ELF-1 (cell line): Measurements from ENCODE around the gene IGFL3.
"Not testable (repeated sequence)": the region's sequence is repeated elsewhere in the genome, so short reads cannot be mapped to it uniquely, and the experiment has no call there.

Source experiments
- DNase-seq: peaks from one replicate; pipeline ENCODE4 v3.0.0-alpha.2; 2016; ENCODE audit warnings: low read depth, low spot score

The IGFL3 gene

DNA sequence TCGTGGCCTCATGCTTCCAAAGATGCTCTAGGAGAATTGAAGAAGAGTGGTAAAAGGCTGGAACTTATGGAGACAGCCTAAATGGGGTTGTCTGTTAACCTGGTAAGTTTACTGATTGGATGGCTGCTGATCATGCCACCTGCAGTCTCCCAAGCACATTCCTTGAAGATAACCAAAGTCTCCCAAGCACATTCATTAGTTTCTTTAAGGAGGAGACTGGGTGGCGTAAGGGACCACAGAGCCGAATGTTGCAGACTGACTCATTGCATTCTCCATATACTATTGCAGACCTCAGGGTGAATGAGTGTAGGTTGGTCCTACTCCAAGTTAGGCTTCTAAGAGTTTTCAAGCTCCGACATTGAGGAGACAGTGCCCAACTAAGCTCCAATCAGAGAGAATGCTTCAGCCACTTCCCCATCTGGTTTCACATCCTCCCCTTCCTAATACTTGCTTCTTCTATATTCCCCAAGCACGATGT lies at the start of gene IGFL3:
TSS of gene IGFL3 (minus strand) at position 51 of the 478 bp plus-strand sequence. CDS start at position 12, 39 bp downstream.
- DNase-seq: no peak

DNA sequence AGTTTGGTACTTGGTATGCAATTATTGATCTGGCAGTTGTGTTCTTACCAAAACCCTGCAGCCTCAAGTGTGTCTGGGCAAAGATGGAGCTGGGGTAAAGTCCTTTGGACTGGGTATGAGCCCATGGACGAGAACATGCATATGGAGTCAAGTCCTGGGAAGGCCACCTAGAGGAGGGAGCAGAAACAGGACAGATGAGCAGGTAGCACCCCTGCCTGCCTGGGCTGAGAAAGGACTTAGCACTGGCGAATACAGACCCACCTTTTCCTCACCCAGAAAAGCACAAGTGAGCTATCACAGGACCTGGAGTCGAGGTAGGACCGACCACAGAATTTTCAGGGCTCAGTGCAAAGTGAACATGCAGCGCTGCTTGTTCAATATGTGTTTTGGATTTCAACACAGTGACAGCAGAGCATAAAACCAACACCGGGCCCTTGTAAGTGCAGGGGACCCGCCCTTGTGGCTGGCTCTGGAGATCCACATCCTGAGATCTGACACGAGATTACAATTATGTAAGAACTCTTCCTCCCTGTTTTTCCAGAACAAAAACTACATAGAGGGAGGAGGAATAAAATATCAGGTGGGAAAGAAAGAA lies 49.5 kb upstream of the IGFL3 start:
- no peak for DNase-seq

DNA sequence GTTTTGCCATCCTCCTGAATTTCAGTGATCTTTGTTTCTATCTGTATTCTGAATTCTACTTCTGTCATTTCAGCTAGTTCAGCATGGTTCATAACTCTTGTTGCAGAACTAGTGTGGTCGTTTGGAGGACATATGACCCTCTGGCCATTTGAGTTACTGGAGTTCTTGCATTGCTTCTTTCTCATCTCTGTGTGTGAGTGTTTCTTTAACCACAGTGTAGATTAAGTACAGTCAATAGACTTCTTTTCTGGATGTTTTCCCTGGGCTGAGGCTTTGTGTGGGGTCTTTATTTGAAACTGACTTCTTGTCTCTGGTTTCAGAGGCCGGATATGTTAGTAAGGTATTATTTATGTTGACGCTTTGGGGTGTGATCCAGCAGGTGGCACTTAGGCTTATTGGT lies 38.2 kb upstream of the IGFL3 start:
- DNase-seq: no peak

DNA sequence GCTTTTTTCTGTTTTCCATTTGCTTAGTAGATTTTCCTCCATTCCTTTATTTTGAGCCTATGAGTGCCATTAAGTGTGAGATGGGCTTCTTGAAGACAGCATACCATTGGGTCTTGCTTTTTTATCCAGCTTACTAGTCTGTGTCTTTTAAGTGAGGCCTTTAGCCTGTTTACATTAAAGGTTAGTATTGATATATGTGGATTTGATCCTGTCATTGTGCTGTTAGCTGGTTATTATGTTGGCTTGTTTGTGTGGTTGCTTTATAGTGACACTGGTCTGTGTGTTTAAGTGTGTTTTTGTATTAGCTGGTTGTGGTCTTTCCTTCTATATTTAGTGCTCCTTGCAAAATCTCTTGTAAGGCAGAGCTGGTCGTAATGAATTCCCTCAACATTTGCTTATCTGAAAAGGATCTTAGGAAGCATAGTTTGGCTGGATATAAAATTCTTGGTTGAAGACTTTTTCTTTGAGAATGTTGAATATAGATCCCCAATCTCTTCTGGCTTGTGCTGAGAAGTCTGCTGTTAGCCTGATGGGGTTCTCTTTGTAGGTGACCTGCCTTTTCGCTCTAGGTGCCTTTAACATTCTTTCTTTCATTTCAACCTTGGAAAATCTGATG lies 37.3 kb upstream of the IGFL3 start:
- not testable (repeated sequence) for DNase-seq

DNA sequence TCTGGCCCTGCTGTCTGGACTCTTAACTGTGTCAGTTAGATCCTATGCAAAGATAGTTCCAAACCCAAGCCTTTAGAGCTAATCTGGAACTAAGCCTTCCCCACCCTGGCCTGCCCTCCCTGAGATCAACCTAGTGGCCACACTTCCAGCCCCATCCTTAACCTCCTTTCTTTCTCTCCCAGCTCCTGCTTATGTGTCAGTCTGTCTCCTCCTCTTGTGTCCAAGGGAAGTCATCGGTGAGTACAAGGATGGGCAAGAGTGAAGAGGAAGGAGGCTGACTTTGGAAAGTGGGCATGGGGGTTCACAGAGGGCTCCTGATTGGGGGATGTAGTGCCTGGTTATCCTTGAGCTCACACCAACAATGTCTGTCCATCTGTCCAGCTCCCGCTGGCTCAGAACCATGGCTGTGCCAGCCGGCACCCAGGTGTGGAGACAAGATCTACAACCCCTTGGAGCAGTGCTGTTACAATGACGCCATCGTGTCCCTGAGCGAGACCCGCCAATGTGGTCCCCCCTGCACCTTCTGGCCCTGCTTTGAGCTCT lies 35.8 kb upstream of the IGFL3 start:
- no peak for DNase-seq

GRCh38 chr19:46159418-46160232 lies 35.1 kb upstream of the IGFL3 start:
- no peak for DNase-seq

DNA sequence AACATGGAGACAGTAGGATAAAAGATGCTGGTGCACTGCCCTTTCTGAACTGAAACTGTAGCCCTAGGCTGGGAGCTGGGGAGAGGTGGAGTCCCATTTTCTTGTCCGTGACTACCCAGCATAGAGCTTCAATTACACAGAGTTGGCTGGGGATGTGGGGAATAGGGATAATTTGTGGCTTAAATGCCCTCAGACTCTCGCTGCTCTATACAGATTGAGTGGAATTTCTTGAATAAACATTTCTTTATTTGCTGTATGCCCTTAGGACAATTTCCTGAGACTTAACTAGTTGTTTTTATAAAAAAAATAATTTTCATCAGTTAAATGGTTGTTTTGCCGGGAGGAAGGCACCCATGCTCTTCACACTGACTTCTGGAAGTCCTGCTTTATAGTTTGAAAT lies 30.7 kb upstream of the IGFL3 start:
- no peak for DNase-seq

- DNase-seq: no peak
Observed at GRCh38 chr19:46150606-46151005, 26.1 kb upstream of the IGFL3 start.

DNA sequence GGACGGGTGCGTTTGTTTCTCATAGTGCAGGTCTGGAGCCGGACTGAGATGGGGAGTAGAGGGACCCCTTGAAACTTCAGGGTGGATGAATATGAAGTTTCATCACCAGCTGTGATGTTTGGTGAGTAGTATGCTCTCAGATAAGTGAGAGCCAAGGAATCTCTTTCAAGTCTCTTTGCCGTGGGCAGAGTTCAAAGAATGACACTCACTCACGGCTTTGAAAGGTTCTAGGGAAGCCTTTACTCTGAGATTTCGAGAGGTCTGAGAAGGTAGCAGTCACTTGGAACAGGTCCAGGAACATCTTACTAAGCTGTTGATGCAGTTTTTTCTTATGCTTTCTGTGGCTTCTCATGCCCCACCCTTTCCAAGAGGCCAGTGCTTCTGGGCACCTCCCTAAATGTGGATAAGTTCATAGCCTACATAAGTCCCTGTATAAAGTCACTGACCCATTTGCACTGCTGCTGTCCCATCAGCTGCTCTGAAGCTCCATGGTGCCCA lies 23.4 kb upstream of the IGFL3 start, which contains the start of gene IGFL2:
TSS of gene IGFL2 (plus strand) at position 448 of the 498 bp plus-strand sequence. CDS start at position 489, 41 bp downstream.
- no peak for DNase-seq

- DNase-seq: no peak
Observed at GRCh38 chr19:46147166-46147740, 22.8 kb upstream of the IGFL3 start.

DNA sequence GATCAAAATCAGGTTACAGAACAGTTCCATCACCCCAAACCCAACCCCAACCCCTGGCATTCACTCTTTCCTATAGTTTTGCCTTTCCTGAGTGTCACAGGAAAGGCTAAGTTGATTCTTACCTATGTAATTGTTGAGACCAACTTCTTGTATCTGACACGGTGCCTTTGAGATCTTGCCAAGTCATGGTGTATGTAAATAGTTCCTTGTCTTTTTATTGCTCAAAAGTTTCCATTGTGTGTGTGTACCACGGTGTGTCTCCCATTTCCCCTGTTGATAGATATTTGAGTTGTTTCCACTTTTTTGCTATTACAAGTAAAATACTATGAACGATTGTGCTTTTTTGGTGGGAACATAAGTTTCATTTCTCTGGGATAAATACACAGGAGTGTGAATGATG lies 20.3 kb upstream of the IGFL3 start:
- no peak for DNase-seq

DNA sequence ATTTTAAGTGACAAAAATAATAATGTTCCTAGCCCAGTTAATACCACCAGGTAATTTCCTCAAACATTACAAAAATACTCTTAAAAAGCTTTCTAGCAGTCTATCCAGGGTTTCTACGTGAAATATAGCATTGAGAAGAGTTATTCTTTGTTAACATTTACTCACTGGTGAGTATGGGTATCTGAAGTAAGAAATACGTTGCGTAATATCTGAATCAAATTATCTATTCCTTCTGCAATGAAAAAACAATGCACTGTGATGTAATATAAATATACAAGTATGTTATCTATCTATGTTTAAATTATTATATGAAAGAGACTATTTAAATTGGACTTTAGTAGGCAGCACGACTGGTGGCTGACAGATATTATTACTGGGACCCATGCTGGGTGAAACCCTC lies 17.8 kb upstream of the IGFL3 start:
- DNase-seq: no peak

GRCh38 chr19:46141421-46141820 lies 16.9 kb upstream of the IGFL3 start:
- no peak for DNase-seq

DNA sequence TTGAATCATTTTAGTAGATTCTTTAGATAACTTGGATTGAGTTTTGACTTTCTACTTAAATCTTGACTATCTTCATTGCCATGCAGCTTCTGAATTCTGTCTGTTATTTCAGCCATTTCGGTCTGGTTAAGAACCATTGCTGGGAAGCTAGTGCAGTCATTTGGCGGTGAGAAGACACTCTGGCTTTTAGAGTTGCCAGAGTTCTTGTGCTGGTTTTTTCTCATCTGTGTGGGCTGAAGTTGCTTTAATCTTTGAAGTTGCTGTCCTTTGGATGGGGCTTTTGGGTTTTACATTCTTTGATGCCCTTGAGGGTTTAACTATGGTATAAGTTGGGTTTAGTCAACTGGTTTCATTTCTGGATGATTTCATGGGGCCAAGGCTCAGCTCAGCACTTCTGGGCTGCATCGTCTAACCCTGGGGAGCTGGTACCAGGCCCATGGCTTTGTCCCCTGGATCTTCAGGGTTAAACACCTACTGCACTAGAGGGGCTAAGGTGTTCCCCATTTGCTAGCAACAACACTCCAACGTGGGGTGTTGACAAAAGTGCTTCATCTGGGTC lies 13.5 kb upstream of the IGFL3 start:
- DNase-seq: no peak

DNA sequence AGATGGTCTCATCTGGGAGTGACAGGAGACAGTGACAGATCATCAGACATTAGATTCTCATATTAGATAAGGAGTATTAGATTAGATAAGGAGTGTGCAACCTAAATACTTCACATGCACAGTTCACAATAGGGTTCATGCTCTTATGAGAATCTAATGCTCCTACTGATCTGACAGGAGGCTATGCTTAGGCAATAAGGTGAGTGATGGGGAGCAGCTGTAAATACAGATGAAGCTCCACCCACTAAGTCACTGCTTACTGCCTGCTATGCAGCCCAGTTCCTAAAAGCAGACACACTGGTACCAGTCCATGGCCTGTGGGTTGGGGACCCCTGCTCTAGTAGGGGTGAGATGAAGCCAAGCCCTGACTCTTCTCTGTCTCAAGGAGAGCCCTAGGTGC lies 10.0 kb upstream of the IGFL3 start:
- no peak for DNase-seq

- peak; percentile 51 for DNase-seq
Observed at GRCh38 chr19:46133777-46134241, 9.3 kb upstream of the IGFL3 start.

- peak; percentile 81 for DNase-seq
Observed at GRCh38 chr19:46133101-46133627, 8.7 kb upstream of the IGFL3 start.

- DNase-seq: no peak
Observed at GRCh38 chr19:46132508-46133100, 8.1 kb upstream of the IGFL3 start.

DNA sequence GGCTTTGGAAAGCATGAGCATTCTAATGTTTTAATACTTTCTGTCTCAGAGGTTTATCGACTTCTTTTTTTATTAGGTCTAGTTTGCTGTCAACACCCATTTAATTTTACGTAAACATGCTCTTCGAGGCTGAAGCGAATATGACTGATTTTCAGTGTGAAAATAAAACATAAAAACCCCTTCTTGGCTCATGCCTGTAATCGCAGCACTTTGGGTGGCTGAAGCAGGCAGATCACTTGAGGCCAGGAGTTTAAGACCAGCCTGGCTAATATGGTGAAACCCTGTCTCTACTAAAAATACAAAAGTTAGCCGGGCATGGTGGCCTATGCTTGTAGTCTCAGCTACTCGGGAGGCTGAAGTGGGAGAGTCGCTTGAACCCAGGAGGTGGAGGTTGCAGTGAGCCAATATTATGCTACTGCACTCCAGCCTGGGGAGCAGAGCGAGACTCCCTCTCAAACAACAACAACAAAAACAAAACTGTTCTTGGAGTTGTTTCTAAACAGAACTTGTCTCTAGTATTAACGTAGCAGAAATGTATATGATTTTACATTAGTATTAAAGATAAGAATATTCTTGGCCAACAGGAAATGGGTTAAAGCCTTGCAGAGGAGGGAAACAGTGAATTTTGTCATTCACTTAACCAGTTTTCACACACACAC lies 7.1 kb upstream of the IGFL3 start:
- no peak for DNase-seq

DNA sequence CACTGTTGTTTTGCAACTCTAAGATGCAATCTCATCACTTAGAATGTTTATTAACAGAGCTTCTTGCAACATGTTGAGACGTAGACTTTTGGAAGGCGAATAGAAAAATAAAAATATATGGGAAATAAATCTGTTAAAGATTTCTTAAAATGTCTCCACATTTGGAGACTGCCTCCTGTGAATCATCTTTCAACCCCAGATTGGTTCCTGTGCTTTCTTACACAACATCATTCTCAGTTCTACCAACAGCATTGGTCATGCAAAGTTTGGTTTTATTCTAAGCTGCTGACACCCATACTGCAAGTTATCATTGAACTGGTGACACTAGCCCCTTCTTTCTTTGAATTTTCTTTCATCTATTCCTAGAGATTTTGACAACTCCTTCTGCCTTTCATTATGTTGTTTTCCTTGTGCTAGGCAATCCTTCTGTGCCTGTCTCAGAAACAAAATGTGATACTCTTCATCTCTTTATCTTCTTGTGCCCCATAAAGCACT lies 1.6 kb upstream of the IGFL3 start:
- DNase-seq: no peak
